Measurements from ENCODE around the gene MAMLD1.

Gene MAMLD1

DNA sequence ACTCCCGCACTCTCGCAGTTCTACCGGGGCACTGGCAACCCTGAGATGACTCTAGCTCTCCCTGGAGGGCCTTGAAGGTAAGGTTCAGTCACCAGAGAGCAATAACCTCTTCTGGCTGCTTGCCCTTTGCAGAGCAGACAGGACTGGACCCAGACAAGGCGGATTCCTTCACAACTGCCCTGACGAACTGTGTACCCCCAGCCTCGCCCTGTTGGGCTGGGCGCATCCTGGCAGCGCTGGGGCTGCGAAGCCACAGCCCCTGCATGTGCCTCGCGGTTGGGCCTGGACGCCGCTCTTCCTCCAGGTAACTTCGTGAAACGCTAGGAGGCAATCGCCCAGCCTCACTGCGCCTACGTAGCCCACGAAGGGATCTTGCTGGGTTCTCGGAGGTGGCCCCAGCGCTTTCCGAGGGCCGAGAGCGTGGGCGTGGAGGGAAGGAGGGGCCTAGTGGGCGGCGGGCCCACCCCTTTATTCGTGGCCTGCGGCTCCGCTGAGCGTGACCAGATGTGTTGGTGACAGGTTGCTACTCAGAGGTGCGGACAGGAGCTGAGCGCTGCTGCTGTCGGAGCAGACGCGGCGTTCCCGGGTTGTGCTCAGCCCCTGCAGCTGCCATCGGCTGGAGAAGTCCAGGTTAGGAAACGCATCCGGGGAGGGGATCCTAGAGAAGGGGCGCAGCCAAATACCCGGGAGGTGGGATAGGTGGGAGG, 1.9 kb upstream of the MAMLD1 start:
- Histone ChIP-seq H2AFZ (ENCODE audit: low read depth) (no peak overlapping the region), H3K9ac (no peak overlapping the region), H3K27me3 (ENCODE audit: insufficient read depth, low read depth) (no peaks in the 10 kb centered on the region), H3K4me1 (ENCODE audit: low read depth, poor library complexity, severe bottlenecking) (no peaks in the 10 kb centered on the region), H4K20me1 (ENCODE audit: insufficient read depth) (no peaks in the 10 kb centered on the region), H3K27ac (no peak overlapping the region), H3K4me3 (IDR thresholded peaks at IDR 0.05; ENCODE audit: insufficient read depth, low read depth, low read length) (no peak overlapping the region), H3K36me3 (ENCODE audit: insufficient read depth) (no peaks in the 10 kb centered on the region), H3K4me2 (no peak overlapping the region), H3K79me2 (ENCODE audit: insufficient read depth, low read depth) (no peaks in the 10 kb centered on the region)
- TF ChIP-seq, protein P1, sequence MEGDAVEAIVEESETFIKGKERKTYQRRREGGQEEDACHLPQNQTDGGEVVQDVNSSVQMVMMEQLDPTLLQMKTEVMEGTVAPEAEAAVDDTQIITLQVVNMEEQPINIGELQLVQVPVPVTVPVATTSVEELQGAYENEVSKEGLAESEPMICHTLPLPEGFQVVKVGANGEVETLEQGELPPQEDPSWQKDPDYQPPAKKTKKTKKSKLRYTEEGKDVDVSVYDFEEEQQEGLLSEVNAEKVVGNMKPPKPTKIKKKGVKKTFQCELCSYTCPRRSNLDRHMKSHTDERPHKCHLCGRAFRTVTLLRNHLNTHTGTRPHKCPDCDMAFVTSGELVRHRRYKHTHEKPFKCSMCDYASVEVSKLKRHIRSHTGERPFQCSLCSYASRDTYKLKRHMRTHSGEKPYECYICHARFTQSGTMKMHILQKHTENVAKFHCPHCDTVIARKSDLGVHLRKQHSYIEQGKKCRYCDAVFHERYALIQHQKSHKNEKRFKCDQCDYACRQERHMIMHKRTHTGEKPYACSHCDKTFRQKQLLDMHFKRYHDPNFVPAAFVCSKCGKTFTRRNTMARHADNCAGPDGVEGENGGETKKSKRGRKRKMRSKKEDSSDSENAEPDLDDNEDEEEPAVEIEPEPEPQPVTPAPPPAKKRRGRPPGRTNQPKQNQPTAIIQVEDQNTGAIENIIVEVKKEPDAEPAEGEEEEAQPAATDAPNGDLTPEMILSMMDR (conservative IDR thresholded peaks at IDR 0.05; ENCODE audit: low read depth, low read length), result no peak

DNA sequence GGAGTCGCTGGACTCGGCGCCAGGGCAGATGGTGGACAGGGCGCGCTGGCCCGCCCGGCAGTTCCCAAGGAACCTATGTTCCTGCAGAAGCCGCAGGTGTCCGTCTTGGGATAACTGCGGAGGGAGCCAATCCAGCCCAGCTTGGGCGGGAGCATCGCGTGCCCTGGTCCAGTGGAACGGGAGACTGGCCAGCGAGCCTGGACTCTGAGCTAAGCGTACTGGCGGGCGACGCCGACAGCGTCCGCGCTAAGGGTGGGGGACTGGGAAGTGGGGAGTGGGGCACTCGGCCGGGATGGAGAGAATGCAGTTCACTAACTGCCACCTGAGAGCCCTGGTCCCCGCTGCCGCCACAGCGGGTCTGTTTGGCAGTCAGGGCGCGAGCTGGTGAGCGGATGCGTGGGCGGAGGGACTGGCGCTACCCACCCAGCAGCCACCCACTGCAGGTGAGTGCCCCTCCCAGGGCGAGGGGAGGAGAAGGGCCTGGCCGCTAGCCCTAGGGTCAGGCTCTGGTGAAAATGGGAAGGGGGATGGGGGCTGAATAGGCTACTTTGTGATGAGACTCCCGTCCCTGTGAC, 1.3 kb upstream of the MAMLD1 start:
- Histone ChIP-seq H3K27ac (no peak overlapping the region), H3K4me3 (IDR thresholded peaks at IDR 0.05; ENCODE audit: insufficient read depth, low read depth, low read length) (no peak overlapping the region), H3K79me2 (ENCODE audit: insufficient read depth, low read depth) (no peaks in the 10 kb centered on the region), H3K4me2 (no peak overlapping the region), H3K4me1 (ENCODE audit: low read depth, poor library complexity, severe bottlenecking) (no peaks in the 10 kb centered on the region), H4K20me1 (ENCODE audit: insufficient read depth) (no peaks in the 10 kb centered on the region), H3K9ac (no peak overlapping the region), H3K27me3 (ENCODE audit: insufficient read depth, low read depth) (no peaks in the 10 kb centered on the region), H2AFZ (ENCODE audit: low read depth) (no peak overlapping the region), H3K36me3 (ENCODE audit: insufficient read depth) (no peaks in the 10 kb centered on the region)
- TF ChIP-seq, protein P1 (conservative IDR thresholded peaks at IDR 0.05; ENCODE audit: low read depth, low read length), result no peak

DNA sequence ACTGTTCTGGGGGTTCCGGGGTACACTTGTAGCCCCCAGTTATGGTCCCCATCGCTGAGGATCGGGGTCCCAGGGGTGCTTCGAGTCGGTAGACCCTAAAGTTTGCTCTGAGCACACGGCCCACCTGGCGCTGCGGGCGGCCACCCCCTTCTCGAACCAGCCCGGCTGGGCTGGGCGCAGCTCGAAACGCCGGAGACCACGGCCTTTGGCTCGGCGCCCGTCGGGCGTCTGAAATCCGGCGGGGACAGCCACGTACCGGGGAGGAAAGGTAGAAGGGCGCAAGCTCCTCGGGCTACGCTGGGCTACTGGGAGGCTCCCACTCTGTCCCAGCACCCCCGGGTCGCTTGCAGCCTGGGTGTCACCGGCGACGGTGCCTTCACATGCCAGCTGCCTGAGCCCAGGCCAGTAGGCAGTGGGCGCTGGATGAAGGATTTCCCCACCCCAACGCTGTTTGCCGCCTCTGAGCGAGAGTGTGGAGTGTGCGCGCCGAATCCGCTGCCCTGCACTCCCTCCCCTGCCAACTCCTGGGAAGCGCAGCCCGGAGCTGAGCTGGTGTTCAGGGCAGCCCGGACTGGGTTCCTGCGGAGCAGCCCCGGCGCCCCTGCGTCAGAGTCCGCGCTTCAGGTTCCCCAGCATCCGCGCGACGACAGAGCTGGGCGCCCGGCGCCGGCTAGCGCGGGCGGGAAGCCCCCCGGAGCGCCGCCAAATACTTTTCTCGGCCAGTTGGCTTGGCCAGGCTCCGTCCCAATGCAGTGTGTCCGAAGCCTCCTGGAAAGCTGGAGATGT, 637 bp downstream of the MAMLD1 start:
- peak overlapping the region; percentile 67 for H2AFZ ChIP-seq (ENCODE audit: low read depth)
- H3K4me3 ChIP-seq (IDR thresholded peaks at IDR 0.05; ENCODE audit: insufficient read depth, low read depth, low read length), result no peak overlapping the region
- H3K4me2 ChIP-seq, result peak overlapping the region; percentile 82
- no peak overlapping the region for H3K27ac ChIP-seq
- TF ChIP-seq, protein P1 (conservative IDR thresholded peaks at IDR 0.05; ENCODE audit: low read depth, low read length), result no peak
- H3K79me2 ChIP-seq (ENCODE audit: insufficient read depth, low read depth), result no peaks in the 10 kb centered on the region
- no peaks in the 10 kb centered on the region for H3K27me3 ChIP-seq (ENCODE audit: insufficient read depth, low read depth)
- H3K4me1 ChIP-seq (ENCODE audit: low read depth, poor library complexity, severe bottlenecking), result no peaks in the 10 kb centered on the region
- no peaks in the 10 kb centered on the region for H3K36me3 ChIP-seq (ENCODE audit: insufficient read depth)
- no peaks in the 10 kb centered on the region for H4K20me1 ChIP-seq (ENCODE audit: insufficient read depth)
- H3K9ac ChIP-seq, result no peak overlapping the region; the same call in 1 of the 2 replicates

DNA sequence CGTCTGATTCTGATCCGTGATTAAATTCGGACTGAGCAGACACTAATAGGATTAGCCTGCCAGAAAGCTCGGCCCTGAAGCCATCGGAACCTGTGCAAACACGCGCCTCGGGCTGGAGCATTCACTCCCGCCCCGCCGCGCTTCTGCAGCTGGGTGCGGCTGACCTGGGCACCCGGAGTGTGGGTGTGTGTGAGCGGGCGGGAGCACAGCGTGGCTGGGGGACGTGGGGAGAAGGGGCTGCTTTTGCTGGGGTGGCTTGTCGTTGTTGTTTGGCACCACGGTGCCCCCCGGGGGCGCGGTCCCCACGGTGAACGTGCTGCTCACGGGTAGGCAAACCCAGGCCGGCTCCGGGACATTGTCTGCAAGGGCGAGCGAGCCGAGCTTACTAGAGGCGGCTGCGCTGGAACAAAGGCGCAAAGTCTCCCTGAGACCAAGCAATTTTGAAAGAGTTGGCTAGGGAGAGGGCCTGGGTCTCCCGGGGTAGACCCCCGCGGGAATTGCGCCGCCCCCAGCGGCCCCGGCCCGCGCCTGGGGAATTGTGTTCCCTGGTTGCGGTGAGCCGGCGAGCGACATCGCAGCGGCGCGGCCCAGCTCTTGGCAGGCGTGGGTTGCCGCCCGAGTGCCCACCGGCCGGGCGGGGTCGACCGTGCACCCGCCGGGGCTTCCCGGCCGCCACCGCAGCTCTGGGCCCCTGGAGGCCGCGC, 1.4 kb downstream of the MAMLD1 start:
- Histone ChIP-seq H3K27me3 (ENCODE audit: insufficient read depth, low read depth) (no peaks in the 10 kb centered on the region), H3K79me2 (ENCODE audit: insufficient read depth, low read depth) (no peaks in the 10 kb centered on the region), H3K36me3 (ENCODE audit: insufficient read depth) (no peaks in the 10 kb centered on the region), H4K20me1 (ENCODE audit: insufficient read depth) (no peaks in the 10 kb centered on the region), H2AFZ (ENCODE audit: low read depth) (peak overlapping the region; percentile 67), H3K27ac (no peak overlapping the region), H3K4me3 (IDR thresholded peaks at IDR 0.05; ENCODE audit: insufficient read depth, low read depth, low read length) (no peak overlapping the region), H3K9ac (no peak overlapping the region; the same call in 1 of the 2 replicates), H3K4me1 (ENCODE audit: low read depth, poor library complexity, severe bottlenecking) (no peaks in the 10 kb centered on the region), H3K4me2 (peak overlapping the region; percentile 82)
- TF ChIP-seq, protein P1 (conservative IDR thresholded peaks at IDR 0.05; ENCODE audit: low read depth, low read length), result no peak
